K562 (cell line): ENCODE measurements around the gene ZBTB44. TPM values are rescaled to one million over a fixed set of nuclear protein-coding genes. Genes with fewer than 3 reads are reported as not detected.

Experiments used
- ARID3A ChIP-seq: IDR thresholded peaks from 2 replicates; pipeline ENCODE4 v1.6.1; 2012; ENCODE audit warnings: low read depth, low read length, improper control_type of control experiment, borderline replicate concordance
- FOXO4 ChIP-seq: fragments of 450-650 bp; formaldehyde crosslinking; IDR thresholded peaks from 2 replicates; pipeline ENCODE4 v1.4.0; 2020; ENCODE audit warnings: mild to moderate bottlenecking, moderate library complexity
- HNRNPH1 ChIP-seq: fragments of 200-400 bp; formaldehyde crosslinking; optimal IDR thresholded peaks from 2 replicates; pipeline ENCODE3; 2017; ENCODE audit warnings: low read depth, mild to moderate bottlenecking, low read length, moderate library complexity
- JUNB ChIP-seq: fragments of 450-650 bp; formaldehyde crosslinking; conservative IDR thresholded peaks from 2 replicates; pipeline ENCODE4 v1.4.0; 2020; ENCODE audit warnings: mild to moderate bottlenecking
- KDM5B ChIP-seq: fragments of 200-600 bp; sonication (generic); IDR thresholded peaks from 2 replicates; pipeline ENCODE4 v1.6.1; 2012; ENCODE audit warnings: low read depth, mild to moderate bottlenecking, moderate library complexity, low read length, control low read depth, inconsistent platforms; ENCODE audit not compliant: insufficient replicate concordance
- MCM5 ChIP-seq: fragments of 450-650 bp; IDR thresholded peaks from 2 replicates; pipeline ENCODE4 v1.6.1; 2016; ENCODE audit warnings: low read depth
- NKRF ChIP-seq: fragments of 450-650 bp; IDR thresholded peaks from 2 replicates; pipeline ENCODE4 v1.6.1; 2016; ENCODE audit warnings: borderline replicate concordance
- PKNOX1 ChIP-seq: fragments of 450-650 bp; IDR thresholded peaks from 2 replicates; pipeline ENCODE4 v1.6.1; 2016
- PYGO2 ChIP-seq: fragments of 450-650 bp; IDR thresholded peaks from 2 replicates; pipeline ENCODE4 v1.6.1; 2016; ENCODE audit warnings: mild to moderate bottlenecking, missing genetic modification characterization, moderate library complexity, missing compliant biosample characterization
- RB1 ChIP-seq: fragments of 450-650 bp; IDR thresholded peaks from 2 replicates; pipeline ENCODE4 v1.6.1; 2017; ENCODE audit warnings: low read depth, mild to moderate bottlenecking
- RBM14 ChIP-seq: fragments of 200-400 bp; formaldehyde crosslinking; IDR thresholded peaks from 2 replicates; pipeline ENCODE4 v1.6.1; 2018; ENCODE audit warnings: low read depth, mild to moderate bottlenecking, low read length, moderate library complexity, borderline replicate concordance; ENCODE audit not compliant: insufficient read depth
- SP1 ChIP-seq: sonication (generic); formaldehyde crosslinking; IDR thresholded peaks from 2 replicates; pipeline ENCODE4 v1.8.1; 2022; ENCODE audit warnings: mild to moderate bottlenecking, missing genetic modification reagents
- TEAD4 ChIP-seq, 2 experiments: sonication (generic) in 1 of 2; formaldehyde crosslinking in 1 of 2; IDR thresholded peaks; 2 replicates each; pipeline versions ENCODE4 v1.6.1 to v1.8.0; 2012 to 2022; ENCODE audit warnings: borderline replicate concordance in 1 of 2, inconsistent platforms in 1 of 2, low read length in 1 of 2, mild to moderate bottlenecking in 1 of 2, missing genetic modification reagents in 1 of 2
- XRCC3 ChIP-seq: fragments of 450-650 bp; IDR thresholded peaks from 2 replicates; pipeline ENCODE4 v1.6.1; 2017; ENCODE audit warnings: mild to moderate bottlenecking, moderate library complexity
- ZFX ChIP-seq: sonication (generic); formaldehyde crosslinking; IDR thresholded peaks from 2 replicates; pipeline ENCODE4 v1.8.0; 2022; ENCODE audit warnings: mild to moderate bottlenecking, missing genetic modification reagents, moderate library complexity
- ZNF143 ChIP-seq: sonication (generic); formaldehyde crosslinking; IDR thresholded peaks from 2 replicates; pipeline ENCODE4 v1.9.0; 2022; ENCODE audit warnings: mild to moderate bottlenecking, missing genetic modification reagents
- polyA plus RNA-seq, 8 experiments: library from polyadenylated mRNA; depleted of rRNA in 4 of 8; stranded (reverse) in 5 of 8; unstranded in 3 of 8; fragments of >200 nt; fragmentation: Nextera tagmentation in 2 of 8; fragmentation: Illumina TruSeq in 1 of 8; extraction: Ambion mirVana in 2 of 8; extraction: Trizol in 1 of 8; gene quantifications; 2 replicates each; pipeline versions ENCODE4 v1.2.1 to v1.2.3, GENCODE V29; 2011 to 2014; ENCODE audit warnings: inconsistent platforms in 1 of 8, missing spikeins in 1 of 8
- total RNA-seq, 7 experiments: library from RNA; depleted of rRNA in 6 of 7; stranded (reverse); fragments of >200 nt in 6 of 7; fragmentation: Illumina TruSeq in 2 of 7; extraction: Trizol in 2 of 7; gene quantifications; 2 replicates each; pipeline versions ENCODE4 v1.2.1 to v1.2.3, GENCODE V29; 2011 to 2021; ENCODE audit warnings: low replicate concordance in 1 of 7
- TF ChIP-seq, protein P1 (sequence below), 2 experiments: IDR thresholded peaks; 2 replicates each; pipeline ENCODE4 v1.6.1; 2012; ENCODE audit warnings: improper control_type of control experiment in 2 of 2, low read depth in 2 of 2, low read length in 2 of 2, borderline replicate concordance in 1 of 2

ZBTB44 gene
- total and polyA plus RNA-seq, 9 of the 15 experiments (the other 6 are each of a cell fraction or from before 2014, with no cell fraction given), result 4.7 to 27.1 (median 17.3) TPM

DNA sequence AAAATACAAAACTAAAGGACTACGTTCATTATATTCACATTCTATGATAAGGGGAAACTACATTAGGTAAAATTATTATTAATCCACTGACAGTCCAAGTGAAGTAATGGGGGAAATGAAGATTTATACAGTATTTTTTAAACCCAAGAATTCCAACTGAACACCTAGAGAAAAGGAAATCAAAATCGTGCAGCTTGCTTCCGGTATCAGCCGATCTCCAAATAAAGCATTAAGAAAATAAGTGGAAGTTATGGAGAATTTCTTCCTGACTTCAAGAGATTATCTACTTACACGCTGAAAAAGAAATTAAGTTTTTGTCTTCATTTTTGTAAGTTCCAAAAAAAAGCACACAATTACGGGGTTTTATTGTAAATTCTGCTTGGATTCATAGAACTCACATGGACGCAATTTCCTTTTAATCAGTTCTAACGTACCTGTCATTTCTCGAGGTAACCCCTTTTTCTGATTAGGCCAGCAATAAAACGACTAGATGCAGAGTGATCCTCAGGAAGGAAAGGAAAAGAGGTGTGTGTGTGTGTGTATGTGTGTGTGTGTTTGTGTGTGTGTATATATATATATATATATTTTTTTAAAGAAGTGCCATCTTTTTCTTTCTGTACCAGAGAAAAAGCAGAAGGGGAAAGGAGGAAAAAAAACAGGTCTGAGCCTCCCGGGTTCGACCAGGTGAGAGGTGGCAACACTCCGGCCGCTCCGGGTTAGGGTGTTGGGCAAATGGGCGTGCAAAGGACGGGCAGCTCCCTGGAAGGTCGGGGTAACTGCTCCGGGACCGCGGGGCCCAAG lies 1.1 kb downstream of the ZBTB44 start (continued):
- TF ChIP-seq, protein P1, sequence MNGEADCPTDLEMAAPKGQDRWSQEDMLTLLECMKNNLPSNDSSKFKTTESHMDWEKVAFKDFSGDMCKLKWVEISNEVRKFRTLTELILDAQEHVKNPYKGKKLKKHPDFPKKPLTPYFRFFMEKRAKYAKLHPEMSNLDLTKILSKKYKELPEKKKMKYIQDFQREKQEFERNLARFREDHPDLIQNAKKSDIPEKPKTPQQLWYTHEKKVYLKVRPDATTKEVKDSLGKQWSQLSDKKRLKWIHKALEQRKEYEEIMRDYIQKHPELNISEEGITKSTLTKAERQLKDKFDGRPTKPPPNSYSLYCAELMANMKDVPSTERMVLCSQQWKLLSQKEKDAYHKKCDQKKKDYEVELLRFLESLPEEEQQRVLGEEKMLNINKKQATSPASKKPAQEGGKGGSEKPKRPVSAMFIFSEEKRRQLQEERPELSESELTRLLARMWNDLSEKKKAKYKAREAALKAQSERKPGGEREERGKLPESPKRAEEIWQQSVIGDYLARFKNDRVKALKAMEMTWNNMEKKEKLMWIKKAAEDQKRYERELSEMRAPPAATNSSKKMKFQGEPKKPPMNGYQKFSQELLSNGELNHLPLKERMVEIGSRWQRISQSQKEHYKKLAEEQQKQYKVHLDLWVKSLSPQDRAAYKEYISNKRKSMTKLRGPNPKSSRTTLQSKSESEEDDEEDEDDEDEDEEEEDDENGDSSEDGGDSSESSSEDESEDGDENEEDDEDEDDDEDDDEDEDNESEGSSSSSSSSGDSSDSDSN (IDR thresholded peaks at IDR 0.05; ENCODE audit: borderline replicate concordance in 1 of 2, low read depth in 2 of 2, low read length in 2 of 2), result peak in 1 of 2 experiments; percentile 52; a peak in 1 of 4 replicates
- no peak for TF ChIP-seq JUNB (CRISPR knock-in tag)
- no peak for TF ChIP-seq RB1
- TF ChIP-seq ARID3A, result no peak
- TF ChIP-seq FOXO4 (CRISPR knock-in tag), result no peak
- TF ChIP-seq XRCC3, result no peak
- no peak for TF ChIP-seq ZFX (CRISPR knock-in tag)
- TF ChIP-seq NKRF, result peak; percentile 21; the same call in 1 of the 2 replicates
- no peak for TF ChIP-seq MCM5
- TF ChIP-seq PYGO2 (tag), result no peak
- TF ChIP-seq HNRNPH1, result no peak
- no peak for TF ChIP-seq ZNF143
- TF ChIP-seq RBM14, result no peak
- no peak for TF ChIP-seq SP1 (CRISPR knock-in tag)
- no peak for TF ChIP-seq KDM5B
- TF ChIP-seq PKNOX1, result no peak
- 0 out of 2 replicates have a peak, but pooled peaks have one; percentile 13 for TF ChIP-seq TEAD4 (IDR thresholded peaks at IDR 0.05; ENCODE audit: low read length)
- no peak for TF ChIP-seq TEAD4 (CRISPR knock-in tag; IDR thresholded peaks at IDR 0.05; ENCODE audit: borderline replicate concordance)
